HCT116 (cell line): ENCODE results near the gene PLA2G7. TPM values are rescaled to one million over a fixed set of nuclear protein-coding genes. Genes with fewer than 3 reads are reported as not detected.
A peak's percentile ranks its signal among the peaks of the same experiment; 100 is the strongest.

Experiments
- ATAC-seq: fragments of 200-7000 bp; cut with Tn5 transposase; 2 replicates; pipeline ENCODE4 v1.9.1; 2020; ENCODE audit warnings: mild to moderate bottlenecking, moderate library complexity
- BruUV-seq: library from RNA; stranded (reverse); fragments of 400-500 nt; replicated peaks from 2 replicates; lab custom pipeline; 2021; lab: Mats Ljungman, UMichigan
- CTCF ChIA-PET: fragments of 300-600 bp; sonication (Branson Sonifier 250); formaldehyde crosslinking; loops from one replicate; lab custom pipeline; 2021; ENCODE audit warnings: antibody characterized with exemption; lab: Charles Lee
- POLR2A ChIA-PET: fragments of 300-600, 350-600 bp; sonication (Branson Sonifier 250); formaldehyde crosslinking; loops from one replicate; lab custom pipeline; 2021; ENCODE audit warnings: antibody characterized with exemption; lab: Charles Lee
- RAD21 ChIA-PET, 2 experiments: fragments of 300-600 bp; sonication (Branson Sonifier 250); formaldehyde crosslinking; loops; one replicate each; lab custom pipeline; 2023; ENCODE audit warnings: low total read pairs in 2 of 2; ENCODE audit not compliant: uncharacterized antibody in 2 of 2, unreplicated experiment in 2 of 2, low non-redundant PET in 1 of 2; lab: Charles Lee
- DNase-seq: peaks from one replicate; pipeline ENCODE4 v3.0.0-alpha.2; 2010; ENCODE audit warnings: low read depth, low spot score
- H2AFZ ChIP-seq: fragments of 200-600 bp; shearing (Covaris generic), sonication (generic); 2 replicates; pipeline ENCODE4 v1.6.1; 2017; ENCODE audit warnings: low read depth, mixed run types, mixed read lengths, antibody characterized with exemption, low read length; ENCODE audit not compliant: poor library complexity, severe bottlenecking
- H3K27ac ChIP-seq: 2 replicates; pipeline ENCODE4 v1.5.1; 2012; ENCODE audit warnings: low read depth, low read length
- H3K27me3 ChIP-seq: fragments of 200-600 bp; sonication (generic); 2 replicates; pipeline ENCODE4 v1.6.1; 2016; ENCODE audit warnings: mixed run types, low read length, mixed read lengths; ENCODE audit not compliant: insufficient read depth
- H3K36me3 ChIP-seq, 2 experiments: fragments of 200-500 bp in 1 of 2; fragments of 200-600 bp in 1 of 2; sonication (Bioruptor generic) in 1 of 2; sonication (generic) in 1 of 2; 2 replicates each; pipeline versions ENCODE4 v1.5.1 to v1.6.1; 2014 to 2016; ENCODE audit warnings: low read length in 2 of 2, inconsistent platforms in 1 of 2, mixed read lengths in 1 of 2, mixed run types in 1 of 2; ENCODE audit not compliant: insufficient read depth in 2 of 2, control insufficient read depth in 1 of 2
- H3K4me1 ChIP-seq, 2 experiments: fragments of 200-600 bp in 1 of 2; sonication (generic) in 1 of 2; 2 replicates each; pipeline versions ENCODE4 v1.5.1 to v1.6.1; 2012 to 2017; ENCODE audit warnings: low read length in 2 of 2, inconsistent platforms in 1 of 2, mild to moderate bottlenecking in 1 of 2, mixed read lengths in 1 of 2, mixed run types in 1 of 2, moderate library complexity in 1 of 2; ENCODE audit not compliant: insufficient read depth in 2 of 2, control insufficient read depth in 1 of 2
- H3K4me2 ChIP-seq: fragments of 200-600 bp; sonication (generic); 2 replicates; pipeline ENCODE4 v1.6.1; 2017; ENCODE audit warnings: mixed run types, low read length, mixed read lengths
- H3K4me3 ChIP-seq, 2 experiments: fragments of 200-600 bp in 1 of 2; sonication (generic) in 1 of 2; replicated peaks in 1 of 2; 2 replicates each; pipeline ENCODE4 v1.5.1; 2011 to 2016; ENCODE audit warnings: low read length in 2 of 2, control low read depth in 1 of 2, low read depth in 1 of 2, mild to moderate bottlenecking in 1 of 2, mixed read lengths in 1 of 2, mixed run types in 1 of 2
- H3K79me2 ChIP-seq: fragments of 200-600 bp; sonication (generic); 2 replicates; pipeline ENCODE4 v1.6.1; 2017; ENCODE audit warnings: mild to moderate bottlenecking, mixed run types, low read length, moderate library complexity, mixed read lengths; ENCODE audit not compliant: insufficient read depth
- H3K9ac ChIP-seq: fragments of 200-600 bp; sonication (generic); 2 replicates; pipeline ENCODE4 v1.6.1; 2016; ENCODE audit warnings: low read length, mixed read lengths
- H3K9me2 ChIP-seq: fragments of 200-600 bp; sonication (generic), shearing (Covaris generic); 2 replicates; pipeline ENCODE4 v1.6.1; 2017; ENCODE audit warnings: mixed run types, mild to moderate bottlenecking, moderate library complexity; ENCODE audit not compliant: insufficient read depth
- H3K9me3 ChIP-seq, 2 experiments: fragments of 200-500 bp in 1 of 2; fragments of 200-600 bp in 1 of 2; sonication (Bioruptor generic) in 1 of 2; sonication (generic) in 1 of 2; 2 replicates each; pipeline ENCODE4 v1.6.1; 2014 to 2017; ENCODE audit warnings: low read length in 2 of 2, mixed read lengths in 2 of 2, inconsistent platforms in 1 of 2, low read depth in 1 of 2, mild to moderate bottlenecking in 1 of 2, mixed run types in 1 of 2, moderate library complexity in 1 of 2; ENCODE audit not compliant: control insufficient read depth in 1 of 2, insufficient read depth in 1 of 2
- H4K20me1 ChIP-seq: fragments of 200-600 bp; sonication (generic), shearing (Covaris generic); 2 replicates; pipeline ENCODE4 v1.6.1; 2017; ENCODE audit warnings: mixed run types, mild to moderate bottlenecking, moderate library complexity; ENCODE audit not compliant: insufficient read depth
- CBX3 ChIP-seq: IDR thresholded peaks from 2 replicates; pipeline ENCODE4 v1.6.1; 2012; ENCODE audit warnings: low read depth
- CEBPB ChIP-seq: IDR thresholded peaks from 2 replicates; pipeline ENCODE4 v1.6.1; 2012; ENCODE audit warnings: low read depth
- EGR1 ChIP-seq: IDR thresholded peaks from 2 replicates; pipeline ENCODE4 v1.6.1; 2012; ENCODE audit warnings: low read depth
- ELF1 ChIP-seq: IDR thresholded peaks from 2 replicates; pipeline ENCODE4 v1.6.1; 2012; ENCODE audit warnings: low read depth, borderline replicate concordance
- EZH2 ChIP-seq: fragments of 200-600 bp; sonication (generic); IDR thresholded peaks from 2 replicates; pipeline ENCODE4 v1.6.1; 2017; ENCODE audit warnings: antibody characterized with exemption, mixed run types
- EZH2phosphoT487 ChIP-seq: fragments of 200-600 bp; IDR thresholded peaks from 2 replicates; pipeline ENCODE4 v1.6.1; 2018; ENCODE audit warnings: antibody characterized with exemption, borderline replicate concordance
- FOSL1 ChIP-seq: IDR thresholded peaks from 2 replicates; pipeline ENCODE4 v1.6.1; 2012; ENCODE audit warnings: low read depth
- POLR2A ChIP-seq: IDR thresholded peaks from 2 replicates; pipeline ENCODE4 v1.7.0; 2011; ENCODE audit warnings: borderline replicate concordance; ENCODE audit not compliant: insufficient read depth, insufficient read length; ENCODE audit errors: extremely low read depth
- RAD21 ChIP-seq: IDR thresholded peaks from 2 replicates; pipeline ENCODE4 v1.6.1; 2012; ENCODE audit warnings: low read depth, mild to moderate bottlenecking
- SRF ChIP-seq: IDR thresholded peaks from 2 replicates; pipeline ENCODE4 v1.6.1; 2012; ENCODE audit warnings: low read depth
- TCF7L2 ChIP-seq: IDR thresholded peaks from 2 replicates; pipeline ENCODE4 v1.7.0; 2011; ENCODE audit warnings: borderline replicate concordance, inconsistent platforms; ENCODE audit not compliant: insufficient read depth, insufficient read length; ENCODE audit errors: extremely low read depth
- YY1 ChIP-seq: IDR thresholded peaks from 2 replicates; pipeline ENCODE4 v1.6.1; 2011; ENCODE audit warnings: low read length, low read depth, moderate library complexity, mild to moderate bottlenecking; ENCODE audit not compliant: insufficient replicate concordance; ENCODE audit errors: extremely low read depth
- ZNF274 ChIP-seq: fragments of 200-500 bp; sonication (Bioruptor generic); IDR thresholded peaks from 2 replicates; pipeline ENCODE4 v1.6.1; 2014; ENCODE audit warnings: mild to moderate bottlenecking, low read depth, low read length, inconsistent platforms
- intact Hi-C: fragments of 100-400 bp; cut with micrococcal nuclease; formaldehyde crosslinking; loops from 2 replicates; pipeline ENCODE4 v1.10.0; 2022
- total RNA-seq: library from RNA; stranded (reverse); gene quantifications from one replicate; pipeline ENCODE4 v1.2.1, GENCODE V29; 2021; ENCODE audit not compliant: unreplicated experiment
- TF ChIP-seq, protein P1 (sequence below): IDR thresholded peaks from 2 replicates; pipeline ENCODE4 v1.6.1; 2012
- TF ChIP-seq, protein P2 (sequence below), 3 experiments: fragments of 200-600 bp in 1 of 3; sonication (generic) in 1 of 3; IDR thresholded peaks in 2 of 3; conservative IDR thresholded peaks in 1 of 3; 2 replicates each; pipeline ENCODE4 v1.5.1; 2012 to 2017; ENCODE audit warnings: low read depth in 2 of 3, low read length in 2 of 3, antibody characterized with exemption in 1 of 3, borderline replicate concordance in 1 of 3, control low read depth in 1 of 3, mild to moderate bottlenecking in 1 of 3, mixed read lengths in 1 of 3, mixed run types in 1 of 3, moderate library complexity in 1 of 3; ENCODE audit not compliant: insufficient read depth in 1 of 3
- TF ChIP-seq, protein P3 (sequence below): IDR thresholded peaks from 2 replicates; pipeline ENCODE4 v1.6.1; 2012; ENCODE audit warnings: low read depth

The PLA2G7 gene
- total RNA-seq, 1 experiment from 2014 or later: 2.8 TPM

DNA sequence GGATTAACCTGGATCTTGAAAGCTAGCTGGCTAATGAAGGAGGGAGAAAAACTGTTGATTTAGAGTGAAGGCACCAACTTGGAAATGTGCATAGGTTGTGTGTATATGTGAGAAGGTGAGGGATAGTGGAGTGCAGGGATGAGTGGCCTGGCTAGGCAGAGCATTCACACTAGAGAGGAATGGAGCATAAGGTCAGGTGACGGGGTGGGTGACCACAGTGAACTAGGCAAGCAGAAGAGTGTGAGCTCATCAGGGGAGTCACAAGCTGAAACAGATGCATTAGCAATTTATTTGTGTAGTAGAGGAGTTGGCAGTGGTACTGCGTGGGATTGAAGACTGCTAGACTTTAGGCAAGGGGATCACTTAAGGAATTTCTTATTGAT, 22.0 kb upstream of the PLA2G7 start:
- Histone ChIP-seq H2AFZ (no peak overlapping the region), H3K27me3 (no peaks in the 10 kb centered on the region), H3K79me2 (no peaks in the 10 kb centered on the region), H3K4me2 (peak overlapping the region; percentile 33), H3K9me2 (no peaks in the 10 kb centered on the region), H3K9me3 (no peaks in the 10 kb centered on the region), H3K9ac (no peak overlapping the region), H3K4me3 (no peak overlapping the region), H3K36me3 (no peaks in the 10 kb centered on the region), H3K4me1 (peaks cover 4 to 9% of the 10 kb centered on the region in 2 experiments; a peak in 3 of 4 replicates), H3K27ac (no peak overlapping the region), H4K20me1 (no peaks in the 10 kb centered on the region)
- ChIA-PET POLR2A (no interaction called here), CTCF (no interaction called here), RAD21 (no interaction called here)
- ATAC-seq (peak; percentile 58), DNase-seq (no peak)
- intact Hi-C loops: no loop called here
- BruUV-seq: no TSS peak
- TF ChIP-seq, protein P1, sequence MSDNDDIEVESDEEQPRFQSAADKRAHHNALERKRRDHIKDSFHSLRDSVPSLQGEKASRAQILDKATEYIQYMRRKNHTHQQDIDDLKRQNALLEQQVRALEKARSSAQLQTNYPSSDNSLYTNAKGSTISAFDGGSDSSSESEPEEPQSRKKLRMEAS: no peak
- TF ChIP-seq, protein P2, sequence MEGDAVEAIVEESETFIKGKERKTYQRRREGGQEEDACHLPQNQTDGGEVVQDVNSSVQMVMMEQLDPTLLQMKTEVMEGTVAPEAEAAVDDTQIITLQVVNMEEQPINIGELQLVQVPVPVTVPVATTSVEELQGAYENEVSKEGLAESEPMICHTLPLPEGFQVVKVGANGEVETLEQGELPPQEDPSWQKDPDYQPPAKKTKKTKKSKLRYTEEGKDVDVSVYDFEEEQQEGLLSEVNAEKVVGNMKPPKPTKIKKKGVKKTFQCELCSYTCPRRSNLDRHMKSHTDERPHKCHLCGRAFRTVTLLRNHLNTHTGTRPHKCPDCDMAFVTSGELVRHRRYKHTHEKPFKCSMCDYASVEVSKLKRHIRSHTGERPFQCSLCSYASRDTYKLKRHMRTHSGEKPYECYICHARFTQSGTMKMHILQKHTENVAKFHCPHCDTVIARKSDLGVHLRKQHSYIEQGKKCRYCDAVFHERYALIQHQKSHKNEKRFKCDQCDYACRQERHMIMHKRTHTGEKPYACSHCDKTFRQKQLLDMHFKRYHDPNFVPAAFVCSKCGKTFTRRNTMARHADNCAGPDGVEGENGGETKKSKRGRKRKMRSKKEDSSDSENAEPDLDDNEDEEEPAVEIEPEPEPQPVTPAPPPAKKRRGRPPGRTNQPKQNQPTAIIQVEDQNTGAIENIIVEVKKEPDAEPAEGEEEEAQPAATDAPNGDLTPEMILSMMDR (IDR thresholded peaks at IDR 0.05 in 2 of 3, conservative IDR thresholded peaks at IDR 0.05 in 1 of 3; ENCODE audit: borderline replicate concordance in 1 of 3, insufficient read depth in 1 of 3, low read depth in 2 of 3, low read length in 2 of 3): no peak
- TF ChIP-seq RAD21: no peak
- TF ChIP-seq CBX3: no peak
- no peak for TF ChIP-seq CEBPB
- TF ChIP-seq POLR2A: no peak
- no peak for TF ChIP-seq ZNF274
- TF ChIP-seq EZH2: no peak
- TF ChIP-seq EGR1: no peak
- TF ChIP-seq TCF7L2: no peak
- TF ChIP-seq ELF1: no peak
- TF ChIP-seq SRF: no peak
- TF ChIP-seq, protein P3, sequence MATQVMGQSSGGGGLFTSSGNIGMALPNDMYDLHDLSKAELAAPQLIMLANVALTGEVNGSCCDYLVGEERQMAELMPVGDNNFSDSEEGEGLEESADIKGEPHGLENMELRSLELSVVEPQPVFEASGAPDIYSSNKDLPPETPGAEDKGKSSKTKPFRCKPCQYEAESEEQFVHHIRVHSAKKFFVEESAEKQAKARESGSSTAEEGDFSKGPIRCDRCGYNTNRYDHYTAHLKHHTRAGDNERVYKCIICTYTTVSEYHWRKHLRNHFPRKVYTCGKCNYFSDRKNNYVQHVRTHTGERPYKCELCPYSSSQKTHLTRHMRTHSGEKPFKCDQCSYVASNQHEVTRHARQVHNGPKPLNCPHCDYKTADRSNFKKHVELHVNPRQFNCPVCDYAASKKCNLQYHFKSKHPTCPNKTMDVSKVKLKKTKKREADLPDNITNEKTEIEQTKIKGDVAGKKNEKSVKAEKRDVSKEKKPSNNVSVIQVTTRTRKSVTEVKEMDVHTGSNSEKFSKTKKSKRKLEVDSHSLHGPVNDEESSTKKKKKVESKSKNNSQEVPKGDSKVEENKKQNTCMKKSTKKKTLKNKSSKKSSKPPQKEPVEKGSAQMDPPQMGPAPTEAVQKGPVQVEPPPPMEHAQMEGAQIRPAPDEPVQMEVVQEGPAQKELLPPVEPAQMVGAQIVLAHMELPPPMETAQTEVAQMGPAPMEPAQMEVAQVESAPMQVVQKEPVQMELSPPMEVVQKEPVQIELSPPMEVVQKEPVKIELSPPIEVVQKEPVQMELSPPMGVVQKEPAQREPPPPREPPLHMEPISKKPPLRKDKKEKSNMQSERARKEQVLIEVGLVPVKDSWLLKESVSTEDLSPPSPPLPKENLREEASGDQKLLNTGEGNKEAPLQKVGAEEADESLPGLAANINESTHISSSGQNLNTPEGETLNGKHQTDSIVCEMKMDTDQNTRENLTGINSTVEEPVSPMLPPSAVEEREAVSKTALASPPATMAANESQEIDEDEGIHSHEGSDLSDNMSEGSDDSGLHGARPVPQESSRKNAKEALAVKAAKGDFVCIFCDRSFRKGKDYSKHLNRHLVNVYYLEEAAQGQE: no peak
- TF ChIP-seq EZH2phosphoT487: no peak
- TF ChIP-seq FOSL1: no peak
- no peak for TF ChIP-seq YY1
